Neural cell (in vitro differentiated cells): ENCODE data around the gene PKP1. TPM values are rescaled to one million over a fixed set of nuclear protein-coding genes. Genes with fewer than 3 reads are reported as not detected.

Source experiments
- H2AFZ ChIP-seq: fragments of 200-600, 300-800 bp; sonication (generic), shearing (Covaris generic); 2 replicates; pipeline ENCODE4 v1.6.0; 2014; ENCODE audit warnings: low read depth, mild to moderate bottlenecking, antibody characterized with exemption, low read length, moderate library complexity
- H3F3A ChIP-seq: fragments of 200-600 bp; shearing (Covaris generic); 2 replicates; pipeline ENCODE4 v1.6.1; 2016; ENCODE audit warnings: mild to moderate bottlenecking, moderate library complexity, mixed read lengths, antibody characterized with exemption, low read length; ENCODE audit not compliant: insufficient read depth, poor library complexity, severe bottlenecking
- H3K27ac ChIP-seq: fragments of 200-600, 300-800 bp; sonication (generic), shearing (Covaris generic); 2 replicates; pipeline ENCODE4 v1.5.1; 2014; ENCODE audit warnings: mild to moderate bottlenecking, low read length, moderate library complexity
- H3K27me3 ChIP-seq: fragments of 300-800, 200-600 bp; sonication (generic), shearing (Covaris generic); 2 replicates; pipeline ENCODE4 v1.6.0; 2014; ENCODE audit warnings: mild to moderate bottlenecking, low read depth, low read length, moderate library complexity; ENCODE audit not compliant: insufficient read depth
- H3K36me3 ChIP-seq: fragments of 300-800, 200-600 bp; sonication (generic), shearing (Covaris generic); 2 replicates; pipeline ENCODE4 v1.5.1; 2014; ENCODE audit warnings: mild to moderate bottlenecking, antibody characterized with exemption, low read length, moderate library complexity; ENCODE audit not compliant: insufficient read depth
- H3K4me2 ChIP-seq: fragments of 300-800, 200-600 bp; sonication (generic), shearing (Covaris generic); 2 replicates; pipeline ENCODE4 v1.6.0; 2014; ENCODE audit warnings: mild to moderate bottlenecking, low read length
- H3K4me3 ChIP-seq: fragments of 300-800, 200-600 bp; sonication (generic), shearing (Covaris generic); 2 replicates; pipeline ENCODE4 v1.5.1; 2014; ENCODE audit warnings: mild to moderate bottlenecking, low read length, moderate library complexity
- H3K79me2 ChIP-seq: fragments of 200-600 bp; shearing (Covaris generic); replicated peaks from 2 replicates; pipeline ENCODE4 v1.6.0; 2014; ENCODE audit warnings: mild to moderate bottlenecking, low read length, moderate library complexity; ENCODE audit not compliant: insufficient read depth
- H3K9ac ChIP-seq: fragments of 300-800, 200-600 bp; sonication (generic), shearing (Covaris generic); 2 replicates; pipeline ENCODE4 v1.6.1; 2016; ENCODE audit warnings: mild to moderate bottlenecking, low read length, mixed read lengths
- H3K9me2 ChIP-seq: fragments of 200-600 bp; shearing (Covaris generic); 2 replicates; pipeline ENCODE4 v1.6.1; 2016; ENCODE audit warnings: mild to moderate bottlenecking, low read length, mixed read lengths; ENCODE audit not compliant: insufficient read depth
- H3K9me3 ChIP-seq: fragments of 200-600, 300-800 bp; sonication (generic), shearing (Covaris generic); 2 replicates; pipeline ENCODE4 v1.6.1; 2016; ENCODE audit warnings: mild to moderate bottlenecking, mixed run types, low read length, moderate library complexity, mixed read lengths
- H4K20me1 ChIP-seq: fragments of 200-600 bp; shearing (Covaris generic); 2 replicates; pipeline ENCODE4 v1.6.1; 2016; ENCODE audit warnings: mild to moderate bottlenecking, mixed run types; ENCODE audit not compliant: insufficient read depth
- CTCF ChIP-seq: fragments of 450-650 bp; IDR thresholded peaks from 2 replicates; pipeline ENCODE4 v1.5.1; 2014; ENCODE audit warnings: antibody characterized with exemption, mild to moderate bottlenecking, moderate library complexity; ENCODE audit not compliant: poor library complexity, severe bottlenecking
- EP300 ChIP-seq: fragments of 450-650 bp; conservative IDR thresholded peaks from 2 replicates; pipeline ENCODE4 v1.6.1; 2014; ENCODE audit warnings: antibody characterized with exemption, mild to moderate bottlenecking, moderate library complexity; ENCODE audit not compliant: poor library complexity, severe bottlenecking
- EZH2 ChIP-seq: fragments of 200-600, 300-800 bp; shearing (Covaris generic), sonication (generic); IDR thresholded peaks from 2 replicates; pipeline ENCODE4 v1.6.1; 2014; ENCODE audit warnings: antibody characterized with exemption, low read length, borderline replicate concordance, mild to moderate bottlenecking; ENCODE audit not compliant: insufficient read depth, poor library complexity, severe bottlenecking
- MXI1 ChIP-seq: fragments of 450-650 bp; conservative IDR thresholded peaks from 2 replicates; pipeline ENCODE4 v1.6.1; 2014; ENCODE audit warnings: antibody characterized with exemption, mild to moderate bottlenecking; ENCODE audit not compliant: poor library complexity, severe bottlenecking
- POLR2AphosphoS5 ChIP-seq: IDR thresholded peaks from 2 replicates; pipeline ENCODE4 v1.6.1; 2012
- RAD21 ChIP-seq: fragments of 450-650 bp; conservative IDR thresholded peaks from 2 replicates; pipeline ENCODE4 v1.6.1; 2014; ENCODE audit warnings: antibody characterized with exemption, mild to moderate bottlenecking, moderate library complexity
- REST ChIP-seq: IDR thresholded peaks from 2 replicates; pipeline ENCODE4 v1.6.1; 2012; ENCODE audit warnings: borderline replicate concordance
- SMC3 ChIP-seq: fragments of 450-650 bp; conservative IDR thresholded peaks from 2 replicates; pipeline ENCODE4 v1.6.1; 2014; ENCODE audit warnings: antibody characterized with exemption, mild to moderate bottlenecking, moderate library complexity; ENCODE audit not compliant: poor library complexity
- TAF1 ChIP-seq: IDR thresholded peaks from 2 replicates; pipeline ENCODE4 v1.6.1; 2012; ENCODE audit warnings: low read depth
- polyA plus RNA-seq: library from polyadenylated mRNA; depleted of rRNA; stranded (reverse); fragments of >200 nt; gene quantifications from 2 replicates; pipeline ENCODE4 v1.2.3, GENCODE V29; 2014

PKP1 gene
- polyA plus RNA-seq, 1 donor from 2014 or later: not detected

GRCh38 chr1:201345081-201345355 is 61.7 kb downstream of the PKP1 start:
- Histone ChIP-seq H3F3A (no peaks in the 10 kb centered on the region), H3K9ac (no peak overlapping the region), H3K4me3 (no peak overlapping the region), H3K36me3 (no peaks in the 10 kb centered on the region), H3K9me3 (no peaks in the 10 kb centered on the region), H3K79me2 (no peaks in the 10 kb centered on the region), H3K27ac (no peak overlapping the region), H3K9me2 (no peaks in the 10 kb centered on the region), H3K4me2 (no peak overlapping the region), H3K27me3 (no peaks in the 10 kb centered on the region), H2AFZ (no peak overlapping the region), H4K20me1 (no peaks in the 10 kb centered on the region)
- TF ChIP-seq EZH2 (no peak), TAF1 (no peak), EP300 (no peak), POLR2AphosphoS5 (no peak), CTCF (no peak), REST (no peak), RAD21 (no peak), SMC3 (no peak), MXI1 (no peak)

GRCh38 chr1:201346337-201346939 is 63.1 kb downstream of the PKP1 start:
- Histone ChIP-seq H2AFZ (no peak overlapping the region), H3K27ac (no peak overlapping the region)

More at GRCh38 chr1:201346337-201346939, 63.1 kb downstream of the PKP1 start:
- TF ChIP-seq TAF1 (no peak), EP300 (no peak), RAD21 (no peak), POLR2AphosphoS5 (no peak), MXI1 (no peak), REST (no peak), SMC3 (no peak), CTCF (no peak), EZH2 (no peak)
- Histone ChIP-seq H3K4me2 (no peak overlapping the region), H3K9ac (no peak overlapping the region), H3K9me2 (no peaks in the 10 kb centered on the region), H4K20me1 (no peaks in the 10 kb centered on the region), H3K9me3 (no peaks in the 10 kb centered on the region), H3K4me3 (no peak overlapping the region), H3F3A (no peaks in the 10 kb centered on the region), H3K27me3 (no peaks in the 10 kb centered on the region), H3K79me2 (no peaks in the 10 kb centered on the region), H3K36me3 (no peaks in the 10 kb centered on the region)
